AML-193 (cell line): Measurements from ENCODE around the gene CPNE9.
"Not testable (repeated sequence)": the region's sequence is repeated elsewhere in the genome, so short reads cannot be mapped to it uniquely, and the experiment has no call there.

Source experiments
- DNase-seq, 2 experiments: peaks; one replicate each; lab custom pipeline; 2025; lab: John Stamatoyannopoulos, UW

The CPNE9 gene

GRCh38 chr3:9746330-9746729 is 42.7 kb downstream of the CPNE9 start:
- DNase-seq, result no peak

- no peak for DNase-seq
These were observed 43.6 kb downstream of the CPNE9 start for GRCh38 chr3:9747267-9747666.

GRCh38 chr3:9748031-9748430 is 44.4 kb downstream of the CPNE9 start:
- DNase-seq, result no peak

GRCh38 chr3:9749296-9749644 is 45.6 kb downstream of the CPNE9 start:
- no peak for DNase-seq

GRCh38 chr3:9749645-9750555 is 46.3 kb downstream of the CPNE9 start, which contains the start of gene OGG1:
OGG1 (plus strand) TSS chr3:9749952; CDS start chr3:9750287, 335 bp downstream.
- DNase-seq, result peak; percentile 100

GRCh38 chr3:9750556-9751411 is 47.2 kb downstream of the CPNE9 start:
- DNase-seq, result no peak

GRCh38 chr3:9754678-9755077 is 51.0 kb downstream of the CPNE9 start:
- DNase-seq, result no peak

GRCh38 chr3:9757427-9757826 is 53.8 kb downstream of the CPNE9 start:
- no peak for DNase-seq

GRCh38 chr3:9760779-9761505 is 57.3 kb downstream of the CPNE9 start:
- DNase-seq, result no peak

- no peak for DNase-seq
These were observed 58.3 kb downstream of the CPNE9 start for GRCh38 chr3:9761919-9762318.

- DNase-seq, result no peak
These were observed 59.2 kb downstream of the CPNE9 start for GRCh38 chr3:9762871-9763270.

- no peak for DNase-seq
These were observed 62.2 kb downstream of the CPNE9 start for GRCh38 chr3:9765865-9766264.

- no peak for DNase-seq
These were observed 63.8 kb downstream of the CPNE9 start for GRCh38 chr3:9767418-9767817.

- DNase-seq, result no peak
These were observed 64.6 kb downstream of the CPNE9 start for GRCh38 chr3:9768141-9768775.

- no peak for DNase-seq
These were observed 65.4 kb downstream of the CPNE9 start for GRCh38 chr3:9769012-9769411.

- no peak for DNase-seq
These were observed 66.0 kb downstream of the CPNE9 start, which contains the start of gene CAMK1 for GRCh38 chr3:9769426-9770275. CAMK1 (minus strand) TSS chr3:9769947; CDS start chr3:9767749, 2,198 bp downstream.

GRCh38 chr3:9770276-9770812 is 66.7 kb downstream of the CPNE9 start:
- no peak for DNase-seq

- not testable (repeated sequence) for DNase-seq
These were observed 67.4 kb downstream of the CPNE9 start for GRCh38 chr3:9771007-9771406.

- DNase-seq, result no peak
These were observed 73.5 kb downstream of the CPNE9 start for GRCh38 chr3:9776896-9777693.

- DNase-seq, result no peak
These were observed 74.0 kb downstream of the CPNE9 start for GRCh38 chr3:9777694-9778021.
